HEK293 (cell line): Measurements from ENCODE around the gene TNFRSF17.
"Not testable (repeated sequence)": the region's sequence is repeated elsewhere in the genome, so short reads cannot be mapped to it uniquely, and the experiment has no call there.

Experiments used
- KLF1 ChIP-seq: fragments of 450-650 bp; formaldehyde crosslinking; IDR thresholded peaks from 2 replicates; pipeline ENCODE4 v1.5.1; 2016; ENCODE audit warnings: missing biosample characterization, missing genetic modification characterization
- REST ChIP-seq: fragments of 450-650 bp; formaldehyde crosslinking; IDR thresholded peaks from 2 replicates; pipeline ENCODE4 v1.5.1; 2016; ENCODE audit warnings: missing biosample characterization, missing genetic modification characterization
- ZNF335 ChIP-seq: fragments of 450-650 bp; formaldehyde crosslinking; conservative IDR thresholded peaks from 2 replicates; pipeline ENCODE4 v1.5.1; 2016; ENCODE audit warnings: missing biosample characterization, missing genetic modification characterization
- ZNF629 ChIP-seq: fragments of 450-650 bp; formaldehyde crosslinking; IDR thresholded peaks from 2 replicates; pipeline ENCODE4 v1.5.1; 2017; ENCODE audit warnings: missing biosample characterization, missing genetic modification characterization
- ZNF707 ChIP-seq: fragments of 450-650 bp; formaldehyde crosslinking; IDR thresholded peaks from 2 replicates; pipeline ENCODE4 v1.5.1; 2016; ENCODE audit warnings: missing biosample characterization, missing genetic modification characterization
- TF ChIP-seq, protein P1 (sequence below): fragments of 450-650 bp; formaldehyde crosslinking; IDR thresholded peaks from 2 replicates; pipeline ENCODE4 v1.5.1; 2016; ENCODE audit warnings: missing biosample characterization, missing genetic modification characterization

DNA sequence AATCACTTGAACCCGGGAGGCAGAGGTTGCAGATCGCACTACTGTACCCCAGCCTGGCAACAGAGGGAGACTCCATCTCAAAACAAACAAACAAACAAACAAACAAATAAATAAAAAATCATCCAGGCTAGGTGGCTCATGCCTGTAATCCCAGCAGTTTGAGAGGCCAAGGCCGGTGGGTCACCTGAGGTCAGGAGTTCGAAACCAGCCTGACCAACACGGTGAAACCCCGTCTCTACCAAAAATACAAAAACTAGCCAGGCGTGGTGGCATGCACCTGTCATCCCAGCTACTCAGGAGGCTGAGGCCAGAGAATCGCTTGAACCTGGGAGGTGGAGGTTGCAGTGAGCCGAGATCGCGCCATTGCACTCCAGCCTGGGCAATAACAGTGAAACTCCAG lies 2.0 kb upstream of the TNFRSF17 start:
- TF ChIP-seq, protein P1, sequence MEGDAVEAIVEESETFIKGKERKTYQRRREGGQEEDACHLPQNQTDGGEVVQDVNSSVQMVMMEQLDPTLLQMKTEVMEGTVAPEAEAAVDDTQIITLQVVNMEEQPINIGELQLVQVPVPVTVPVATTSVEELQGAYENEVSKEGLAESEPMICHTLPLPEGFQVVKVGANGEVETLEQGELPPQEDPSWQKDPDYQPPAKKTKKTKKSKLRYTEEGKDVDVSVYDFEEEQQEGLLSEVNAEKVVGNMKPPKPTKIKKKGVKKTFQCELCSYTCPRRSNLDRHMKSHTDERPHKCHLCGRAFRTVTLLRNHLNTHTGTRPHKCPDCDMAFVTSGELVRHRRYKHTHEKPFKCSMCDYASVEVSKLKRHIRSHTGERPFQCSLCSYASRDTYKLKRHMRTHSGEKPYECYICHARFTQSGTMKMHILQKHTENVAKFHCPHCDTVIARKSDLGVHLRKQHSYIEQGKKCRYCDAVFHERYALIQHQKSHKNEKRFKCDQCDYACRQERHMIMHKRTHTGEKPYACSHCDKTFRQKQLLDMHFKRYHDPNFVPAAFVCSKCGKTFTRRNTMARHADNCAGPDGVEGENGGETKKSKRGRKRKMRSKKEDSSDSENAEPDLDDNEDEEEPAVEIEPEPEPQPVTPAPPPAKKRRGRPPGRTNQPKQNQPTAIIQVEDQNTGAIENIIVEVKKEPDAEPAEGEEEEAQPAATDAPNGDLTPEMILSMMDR: not testable (repeated sequence)
- TF ChIP-seq KLF1, REST, ZNF629, ZNF335, ZNF707 (tag by site-specific recombination): not testable (repeated sequence)
